Measurements from ENCODE around the gene IL17REL.

Gene IL17REL

DNA sequence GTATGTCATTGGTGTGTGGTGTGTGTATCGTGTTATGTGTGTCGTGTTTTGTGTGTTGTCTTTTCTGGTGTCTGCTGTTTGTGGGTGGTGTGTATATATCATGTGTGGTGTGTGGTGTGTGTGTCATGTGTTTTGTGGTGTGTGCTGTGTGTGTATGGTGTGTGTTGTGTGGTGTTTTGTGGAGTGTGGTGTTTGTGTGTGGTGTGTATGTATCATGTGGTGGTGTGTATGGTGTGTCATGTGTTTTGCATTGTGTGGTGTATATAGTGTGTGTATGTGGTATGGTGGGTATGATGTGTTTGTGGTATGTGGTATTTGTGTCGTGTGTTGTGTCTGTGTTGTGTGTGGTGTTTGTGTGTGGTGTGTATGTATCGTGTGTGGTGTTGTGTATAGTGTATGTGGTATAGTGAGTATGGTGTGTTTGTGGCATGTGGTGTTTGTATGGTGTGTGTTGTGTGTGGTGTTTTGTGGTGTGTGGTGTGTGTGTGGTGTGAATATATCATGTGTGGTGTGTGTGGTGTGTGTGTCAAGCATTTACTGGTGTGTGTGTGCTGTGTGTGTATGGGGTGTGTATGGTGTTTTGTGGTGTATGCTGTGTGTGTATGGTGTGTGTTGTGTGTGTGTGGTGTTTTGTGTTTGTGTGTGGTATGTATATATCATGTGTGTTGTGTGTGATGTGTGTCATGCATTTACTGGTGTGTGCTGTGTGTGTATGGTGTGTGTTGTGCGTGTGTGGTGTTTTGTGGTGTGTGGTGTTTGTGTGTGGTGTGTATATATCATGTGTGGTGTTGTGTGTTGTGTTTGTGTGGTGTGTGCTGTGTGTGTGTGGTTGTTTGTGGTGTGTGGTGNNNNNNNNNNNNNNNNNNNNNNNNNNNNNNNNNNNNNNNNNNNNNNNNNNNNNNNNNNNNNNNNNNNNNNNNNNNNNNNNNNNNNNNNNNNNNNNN, 39.3 kb downstream of the IL17REL start:
- TF ChIP-seq, protein P1, sequence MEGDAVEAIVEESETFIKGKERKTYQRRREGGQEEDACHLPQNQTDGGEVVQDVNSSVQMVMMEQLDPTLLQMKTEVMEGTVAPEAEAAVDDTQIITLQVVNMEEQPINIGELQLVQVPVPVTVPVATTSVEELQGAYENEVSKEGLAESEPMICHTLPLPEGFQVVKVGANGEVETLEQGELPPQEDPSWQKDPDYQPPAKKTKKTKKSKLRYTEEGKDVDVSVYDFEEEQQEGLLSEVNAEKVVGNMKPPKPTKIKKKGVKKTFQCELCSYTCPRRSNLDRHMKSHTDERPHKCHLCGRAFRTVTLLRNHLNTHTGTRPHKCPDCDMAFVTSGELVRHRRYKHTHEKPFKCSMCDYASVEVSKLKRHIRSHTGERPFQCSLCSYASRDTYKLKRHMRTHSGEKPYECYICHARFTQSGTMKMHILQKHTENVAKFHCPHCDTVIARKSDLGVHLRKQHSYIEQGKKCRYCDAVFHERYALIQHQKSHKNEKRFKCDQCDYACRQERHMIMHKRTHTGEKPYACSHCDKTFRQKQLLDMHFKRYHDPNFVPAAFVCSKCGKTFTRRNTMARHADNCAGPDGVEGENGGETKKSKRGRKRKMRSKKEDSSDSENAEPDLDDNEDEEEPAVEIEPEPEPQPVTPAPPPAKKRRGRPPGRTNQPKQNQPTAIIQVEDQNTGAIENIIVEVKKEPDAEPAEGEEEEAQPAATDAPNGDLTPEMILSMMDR (IDR thresholded peaks at IDR 0.05; ENCODE audit: low read depth, low read length), result no peak
- no peak overlapping the region for H3K4me3 ChIP-seq (ENCODE audit: low read depth, low read length)

DNA sequence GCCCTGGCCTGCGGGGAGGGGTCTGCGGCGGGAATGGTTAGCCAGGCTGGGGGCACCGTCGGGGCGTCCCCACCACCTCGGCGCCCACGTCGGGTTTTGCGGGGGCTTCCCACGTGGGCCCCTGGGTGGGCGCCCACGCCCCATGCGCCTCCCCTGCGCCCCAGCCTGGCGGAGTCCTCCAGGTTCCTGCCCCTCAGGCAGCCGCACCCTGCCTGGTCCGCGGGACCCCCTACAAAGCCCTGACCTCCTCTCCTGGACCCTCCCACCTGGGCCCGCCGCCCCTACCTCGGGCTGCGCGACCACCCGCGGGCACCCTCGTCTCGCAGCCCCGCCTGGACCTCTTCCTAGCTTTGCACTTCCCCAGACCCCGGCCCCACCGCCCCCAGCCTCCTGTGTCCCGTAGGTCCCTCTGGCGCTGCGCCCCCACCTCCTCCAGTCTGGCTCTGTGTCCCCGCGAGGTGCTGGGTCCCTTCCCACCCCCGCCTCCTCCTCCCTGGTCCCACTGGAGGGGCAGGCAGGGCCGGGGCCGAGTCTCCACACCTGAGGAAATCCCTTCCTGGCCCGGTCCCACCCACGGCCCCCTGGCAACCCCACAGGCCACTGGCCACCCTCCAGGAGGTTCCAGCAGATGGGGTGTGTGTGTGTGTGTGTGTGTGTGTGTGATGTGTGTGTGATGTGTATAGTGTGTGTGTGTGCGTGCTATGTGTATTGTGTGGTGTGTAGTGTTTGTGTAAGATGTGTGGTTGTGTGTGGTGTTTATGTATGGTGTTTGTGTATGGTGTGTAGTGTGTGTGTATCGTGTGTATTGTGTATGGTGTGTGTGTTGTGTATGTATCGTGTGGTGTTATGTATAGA, 40.2 kb downstream of the IL17REL start:
- TF ChIP-seq, protein P1 (IDR thresholded peaks at IDR 0.05; ENCODE audit: low read depth, low read length), result no peak
- H3K4me3 ChIP-seq (ENCODE audit: low read depth, low read length), result peak overlapping the region; percentile 55; the same call in 1 of the 2 replicates

DNA sequence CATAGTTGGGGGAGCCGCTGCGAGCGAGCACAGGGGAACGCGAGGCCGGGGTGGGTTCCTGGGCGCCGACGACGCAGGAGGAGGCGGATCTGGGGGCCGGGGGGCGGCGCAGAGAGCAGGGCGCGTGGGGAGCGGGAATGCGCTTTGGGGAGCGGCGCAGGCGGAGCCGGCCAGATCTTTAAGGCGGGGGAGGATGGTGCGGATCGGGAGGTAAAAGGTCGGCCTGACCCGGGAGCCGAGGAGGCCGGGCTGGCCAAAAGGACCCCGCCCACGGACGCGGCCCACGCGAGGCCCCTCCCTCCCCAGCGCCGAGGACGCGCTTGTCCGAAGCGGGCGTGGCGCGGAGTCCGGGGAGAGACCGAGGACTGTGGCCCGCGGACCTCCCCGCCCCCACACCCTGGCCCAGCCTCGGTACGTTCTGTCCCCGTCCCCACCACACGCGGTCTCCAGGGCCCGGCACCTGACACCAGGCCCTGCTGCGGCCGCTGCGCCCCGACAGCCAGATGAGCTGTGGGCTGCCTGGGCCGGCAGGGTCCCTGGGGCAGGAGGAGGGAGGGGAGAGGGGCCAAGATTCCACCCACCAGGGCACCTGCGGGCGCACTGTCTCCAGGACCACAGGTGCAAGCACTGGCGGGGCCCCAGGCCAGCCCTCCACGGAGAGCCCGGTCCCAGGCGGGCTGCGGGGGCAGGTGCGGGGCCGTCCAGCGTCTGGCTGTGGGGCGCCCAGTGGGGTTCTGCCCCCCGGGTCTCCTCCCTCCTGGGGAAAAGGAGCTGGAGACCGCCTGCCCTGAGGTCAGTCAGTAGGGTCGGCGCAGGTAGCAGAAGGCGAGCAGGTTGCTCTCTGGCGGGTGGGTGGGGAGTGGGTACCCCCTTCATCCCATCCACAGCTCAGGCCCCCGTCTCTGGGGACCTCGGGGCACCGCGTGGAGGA, 41.1 kb downstream of the IL17REL start:
- H3K4me3 ChIP-seq (ENCODE audit: low read depth, low read length), result peak overlapping the region; percentile 55
- TF ChIP-seq, protein P1 (IDR thresholded peaks at IDR 0.05; ENCODE audit: low read depth, low read length), result no peak

DNA sequence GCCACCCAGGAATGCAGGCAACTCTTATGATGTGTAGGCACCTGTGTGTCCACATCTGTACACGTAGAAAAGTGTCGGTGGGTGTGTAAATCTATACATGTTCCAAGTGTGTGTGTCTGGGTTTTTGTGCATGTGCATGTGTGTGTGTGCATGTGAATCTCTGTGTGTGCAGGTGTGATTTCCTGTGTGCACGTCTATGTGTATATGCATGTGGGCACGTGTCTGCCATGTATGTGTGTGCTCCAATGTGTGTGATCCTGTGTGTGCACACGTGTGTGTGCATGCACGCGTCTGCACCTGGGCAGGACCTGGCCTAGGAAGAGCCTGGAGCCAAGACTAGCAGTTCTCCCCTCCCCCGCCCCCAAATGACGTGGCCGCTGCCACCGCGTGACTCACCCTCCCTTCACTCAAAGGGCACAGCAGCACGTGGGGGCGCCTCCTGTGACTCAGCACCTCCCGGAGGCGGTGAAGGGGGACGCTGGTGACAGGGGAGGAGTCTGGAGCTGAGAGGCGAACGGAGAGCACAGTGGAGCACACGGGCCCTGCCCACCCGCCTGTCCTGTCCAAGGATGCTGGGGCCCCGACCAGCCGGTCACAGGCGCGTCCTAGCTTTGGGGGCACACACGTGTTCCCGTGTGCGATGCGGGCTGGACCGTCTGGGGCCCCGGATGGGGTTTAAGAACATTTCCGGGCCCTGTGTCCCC, 41.9 kb downstream of the IL17REL start:
- TF ChIP-seq, protein P1 (IDR thresholded peaks at IDR 0.05; ENCODE audit: low read depth, low read length), result no peak
- peak overlapping the region; percentile 55 for H3K4me3 ChIP-seq (ENCODE audit: low read depth, low read length)

DNA sequence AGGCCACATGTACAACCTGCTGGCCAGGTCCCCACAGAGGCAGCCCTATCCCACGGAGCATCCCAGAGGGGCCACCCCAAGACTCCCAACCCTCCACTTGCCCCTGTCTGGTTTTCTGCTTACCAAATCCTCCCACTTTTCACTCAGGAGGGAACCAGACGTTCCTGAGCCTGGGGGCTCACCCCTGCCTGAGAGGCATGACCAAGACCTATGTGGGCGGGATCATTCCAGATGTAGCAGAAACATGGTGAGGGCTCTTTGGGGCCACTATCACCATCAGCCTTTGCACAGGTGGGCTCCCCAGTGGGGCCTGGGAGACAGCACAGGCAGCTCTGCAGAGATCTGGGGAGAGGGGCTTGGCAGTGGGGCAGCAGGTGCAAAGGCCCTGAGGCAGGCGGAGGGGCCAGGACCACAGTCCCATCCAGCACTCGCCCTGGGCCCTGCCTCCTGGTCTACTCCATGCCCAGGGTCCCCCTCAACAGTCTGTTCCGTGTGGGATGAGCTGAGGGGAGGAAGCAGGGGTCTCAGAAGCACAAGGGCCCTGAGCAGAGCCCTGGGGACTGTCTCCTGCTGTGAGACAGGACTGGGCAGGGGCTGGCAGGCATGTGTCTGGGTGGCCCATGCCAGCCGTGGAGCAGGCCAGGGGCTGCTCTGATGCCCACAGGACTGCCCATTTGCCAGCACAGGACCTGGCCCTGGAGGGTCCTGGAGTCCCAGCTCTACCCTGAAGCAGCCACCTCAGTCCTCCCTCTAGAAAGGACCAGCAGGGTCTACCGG, 42.6 kb downstream of the IL17REL start:
- H3K4me3 ChIP-seq (ENCODE audit: low read depth, low read length), result no peak overlapping the region
- TF ChIP-seq, protein P1 (IDR thresholded peaks at IDR 0.05; ENCODE audit: low read depth, low read length), result no peak

Measured in WI38 (cell line).